DLD1 (cell line): ENCODE results near the gene BIRC5.

Source experiments
- in situ Hi-C: cut with HindIII; loops from 2 replicates; pipeline ENCODE4 v1.10.0; 2017; ENCODE audit warnings: low sequenced_read_pairs

BIRC5 gene

DNA sequence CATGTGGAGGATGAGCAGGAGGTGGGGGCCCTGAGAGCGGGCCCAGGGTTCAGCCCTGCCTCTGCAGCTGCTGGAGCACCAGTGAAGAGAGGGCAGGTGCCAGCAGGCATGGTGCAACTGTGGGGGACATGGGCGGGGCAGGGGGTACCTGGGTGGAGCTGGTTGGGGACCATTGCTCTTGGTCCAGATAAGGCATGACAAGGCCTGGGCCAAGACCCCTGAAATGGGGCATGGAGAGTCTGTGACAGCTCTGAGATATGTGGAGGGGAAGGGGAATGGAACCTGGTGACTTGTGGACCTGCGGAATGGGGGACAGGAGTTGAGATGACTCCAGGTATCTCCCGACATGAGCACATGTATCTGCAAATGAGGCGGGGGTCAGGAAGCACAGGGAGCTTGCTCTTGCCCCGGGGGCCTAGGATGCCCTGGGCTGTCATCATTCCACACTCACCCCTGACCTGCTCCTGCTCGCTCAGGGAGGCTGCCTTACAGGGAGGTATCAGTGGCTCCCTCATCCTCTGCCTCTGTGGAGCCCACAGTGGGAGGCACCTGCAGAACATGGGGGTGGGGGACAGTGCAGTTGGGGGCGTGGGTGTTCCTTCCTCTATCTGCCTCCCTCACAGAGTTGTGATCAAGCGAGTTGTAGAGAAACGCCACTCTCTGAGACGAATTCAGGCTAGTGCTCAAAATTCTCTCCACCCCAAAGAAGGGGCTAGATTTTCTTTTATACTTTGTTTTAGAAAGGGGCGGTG is 57.5 kb downstream of the BIRC5 start:
- in situ Hi-C loops, result no loop called here

DNA sequence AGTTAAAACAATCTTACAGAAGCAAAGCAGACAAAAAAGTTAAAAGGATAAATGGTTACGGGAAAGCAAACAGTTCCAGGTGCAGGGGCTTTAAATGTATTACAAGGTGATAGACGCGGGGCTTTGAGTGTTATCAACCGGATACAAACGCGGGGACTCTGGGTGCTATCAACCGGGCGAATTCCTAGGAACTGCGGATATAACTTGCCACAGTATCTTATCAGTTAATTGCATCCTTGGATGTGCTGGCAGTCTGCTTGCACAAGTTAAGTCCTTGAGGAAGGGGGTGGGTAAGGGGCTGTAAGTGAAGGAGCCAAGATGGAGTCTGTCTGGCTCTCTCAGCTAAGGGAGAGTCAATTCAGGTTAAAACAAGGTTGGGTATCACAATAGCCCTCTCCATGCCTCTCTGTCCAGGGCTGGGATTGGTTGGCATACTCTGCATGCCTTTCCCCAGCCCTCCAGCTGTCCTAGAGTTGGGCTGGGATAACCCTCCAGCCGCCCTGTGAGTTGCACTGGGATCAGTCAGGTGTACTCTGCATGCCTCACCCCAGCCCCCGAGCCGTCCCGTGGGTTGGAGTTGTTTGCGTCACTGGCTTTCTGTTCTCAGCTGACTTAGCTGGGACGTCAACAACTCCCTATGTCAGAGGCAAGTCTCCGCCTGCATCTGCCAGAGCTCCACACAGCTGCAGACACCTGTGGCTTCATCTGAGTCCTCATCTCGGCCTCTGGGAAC is 58.3 kb downstream of the BIRC5 start:
- in situ Hi-C loops, result no loop called here

- in situ Hi-C loops, result no loop called here
Measured at GRCh38 chr17:78272914-78273258, 58.8 kb downstream of the BIRC5 start.

DNA sequence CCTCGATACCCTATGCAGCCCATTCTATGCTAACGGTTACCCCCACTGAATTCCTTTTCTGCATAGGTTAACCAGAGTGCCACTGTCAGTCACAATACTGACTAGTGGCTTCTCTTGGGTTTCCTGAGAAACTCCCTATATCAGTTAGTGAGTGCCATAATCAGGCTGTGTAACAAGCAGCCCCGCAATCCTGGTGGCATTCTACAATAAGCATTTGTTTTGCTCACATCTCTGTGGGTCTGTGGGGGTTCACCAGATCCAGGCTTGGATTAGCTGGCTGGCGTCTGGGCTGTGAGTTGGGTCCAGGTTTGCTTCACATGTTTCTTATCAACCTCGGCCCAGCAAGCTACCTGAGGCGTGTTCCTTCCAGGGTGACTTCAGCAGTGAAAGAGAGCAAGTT is 59.8 kb downstream of the BIRC5 start:
- in situ Hi-C loops, result no loop called here
